B cell (primary cell): ENCODE data around the gene WDR48. TPM values are rescaled to one million over a fixed set of nuclear protein-coding genes. Genes with fewer than 3 reads are reported as not detected.

Experiments
- ATAC-seq: fragments of 200-7000 bp; cut with Tn5 transposase; one replicate; pipeline ENCODE4 v1.10.0; 2021; ENCODE audit warnings: low read depth, mild to moderate bottlenecking, moderate number of reproducible peaks, moderate library complexity
- CTCF ChIA-PET: fragments of 350-600 bp; sonication (Branson Sonifier 250); formaldehyde crosslinking; loops from one replicate; lab custom pipeline; 2021; ENCODE audit warnings: antibody characterized with exemption, inconsistent platforms; lab: Charles Lee
- POLR2A ChIA-PET: fragments of 350-600 bp; sonication (Branson Sonifier 250); formaldehyde crosslinking; loops from one replicate; lab custom pipeline; 2021; ENCODE audit warnings: antibody characterized with exemption; lab: Charles Lee
- DNase-seq: peaks from one replicate; pipeline ENCODE4 v3.0.0; 2013
- H2AFZ ChIP-seq: 2 replicates; pipeline ENCODE4 v1.6.1; 2012; ENCODE audit warnings: mild to moderate bottlenecking, low read depth, low read length; ENCODE audit not compliant: insufficient read depth, poor library complexity, severe bottlenecking
- H3K27ac ChIP-seq, 2 donors: 1 replicate in 1 of 2; 2 replicates in 1 of 2; pipeline ENCODE4 v1.5.1; 2012 to 2013; ENCODE audit warnings: low read length in 2 of 2, mild to moderate bottlenecking in 2 of 2, moderate library complexity in 1 of 2
- H3K27me3 ChIP-seq, 4 experiments: fragments of 200-600 bp in 1 of 4; sonication (generic) in 1 of 4; replicated peaks in 1 of 4; 1 replicate in 2 of 4; 2 replicates in 2 of 4; pipeline versions ENCODE4 v1.6.1 to v1.7.0; 2013 to 2016; ENCODE audit warnings: low read length in 3 of 4, mild to moderate bottlenecking in 2 of 4, mixed read lengths in 1 of 4, moderate library complexity in 1 of 4; ENCODE audit not compliant: insufficient read depth in 4 of 4, control insufficient read depth in 3 of 4; ENCODE audit errors: control extremely low read depth in 1 of 4
- H3K36me3 ChIP-seq, 2 experiments: replicated peaks in 1 of 2; 1 replicate in 1 of 2; 2 replicates in 1 of 2; pipeline versions ENCODE4 v1.6.1 to v1.7.1; 2013; ENCODE audit warnings: low read length in 1 of 2; ENCODE audit not compliant: insufficient read depth in 2 of 2, control insufficient read depth in 1 of 2; ENCODE audit errors: control extremely low read depth in 1 of 2, extremely low read depth in 1 of 2
- H3K4me1 ChIP-seq, 2 donors: fragments of 200-600 bp in 1 of 2; sonication (generic) in 1 of 2; 1 replicate in 1 of 2; 2 replicates in 1 of 2; pipeline versions ENCODE4 v1.5.1 to v1.6.1; 2013 to 2017; ENCODE audit warnings: low read length in 2 of 2; ENCODE audit not compliant: control insufficient read depth in 2 of 2, insufficient read depth in 2 of 2
- H3K4me2 ChIP-seq: replicated peaks from 2 replicates; pipeline ENCODE3; 2012; ENCODE audit warnings: mild to moderate bottlenecking, low read depth, low read length; ENCODE audit not compliant: poor library complexity, severe bottlenecking
- H3K4me3 ChIP-seq, 5 experiments: fragments of 200-600 bp in 1 of 5; sonication (generic) in 1 of 5; 1 replicate in 3 of 5; 2 replicates in 2 of 5; pipeline versions ENCODE4 v1.5.1 to v1.7.0; 2011 to 2016; ENCODE audit warnings: low read length in 4 of 5, mild to moderate bottlenecking in 4 of 5, low read depth in 2 of 5, control low read depth in 1 of 5, moderate library complexity in 1 of 5; ENCODE audit not compliant: insufficient read depth in 1 of 5; ENCODE audit errors: control extremely low read depth in 1 of 5, extremely low read depth in 1 of 5
- H3K79me2 ChIP-seq: fragments of 200-600 bp; sonication (generic); one replicate; pipeline ENCODE4 v1.6.0; 2016; ENCODE audit warnings: low read length; ENCODE audit not compliant: control insufficient read depth, insufficient read depth
- H3K9ac ChIP-seq: fragments of 200-600 bp; sonication (generic); 2 replicates; pipeline ENCODE4 v1.6.1; 2017; ENCODE audit warnings: mild to moderate bottlenecking, low read length, moderate library complexity
- H3K9me3 ChIP-seq, 3 donors: one replicate each; pipeline versions ENCODE4 v1.6.1 to v1.7.1; 2013; ENCODE audit warnings: low read length in 2 of 3; ENCODE audit not compliant: control insufficient read depth in 2 of 3, insufficient read depth in 1 of 3; ENCODE audit errors: control extremely low read depth in 1 of 3
- H4K20me1 ChIP-seq: 2 replicates; pipeline ENCODE4 v1.6.0; 2012; ENCODE audit warnings: mild to moderate bottlenecking, low read length; ENCODE audit not compliant: insufficient read depth, control insufficient read depth, poor library complexity, severe bottlenecking
- H3K27ac Mint-ChIP-seq: one replicate; pipeline ENCODE4 v1.8.0; 2021; ENCODE audit warnings: mixed read lengths
- H3K27me3 Mint-ChIP-seq: one replicate; pipeline ENCODE4 v1.8.0; 2021; ENCODE audit warnings: mixed read lengths
- H3K4me1 Mint-ChIP-seq: one replicate; pipeline ENCODE4 v1.8.0; 2021; ENCODE audit warnings: mixed read lengths
- H3K4me3 Mint-ChIP-seq: one replicate; pipeline ENCODE4 v1.8.0; 2021; ENCODE audit warnings: mixed read lengths
- H3K9me3 Mint-ChIP-seq: one replicate; pipeline ENCODE4 v1.8.0; 2022; ENCODE audit warnings: mixed read lengths; ENCODE audit not compliant: insufficient read depth
- EZH2 ChIP-seq: IDR thresholded peaks from 2 replicates; pipeline ENCODE4 v1.6.1; 2012; ENCODE audit warnings: borderline replicate concordance, low read depth, mild to moderate bottlenecking, moderate library complexity, low read length; ENCODE audit not compliant: insufficient read depth, poor library complexity, severe bottlenecking
- WGBS: methylation state at CpG from one replicate; pipeline ENCODE4 v1.1.5; 2013; ENCODE audit warnings: missing lambda C conversion rate; ENCODE audit not compliant: insufficient coverage; 5-methylcytosine and 5-hydroxymethylcytosine counted together
- intact Hi-C: fragments of 100-400 bp; cut with micrococcal nuclease; formaldehyde crosslinking; loops from one replicate; pipeline ENCODE4 v1.10.0; 2022
- polyA plus RNA-seq: library from polyadenylated mRNA; depleted of rRNA; stranded (reverse); fragments of >200 nt; gene quantifications from 2 replicates; pipeline ENCODE4 v1.2.3, GENCODE V29; 2012
- total RNA-seq, 2 donors: library from RNA; stranded (reverse); fragments of 120-200 nt in 1 of 2; gene quantifications; 1 replicate in 1 of 2; 2 replicates in 1 of 2; pipeline versions ENCODE4 v1.2.3 to v1.2.4, GENCODE V29; 2013 to 2022
- TF ChIP-seq, protein P1 (sequence below): fragments of 200-600 bp; IDR thresholded peaks from one replicate; pipeline ENCODE4 v1.8.0; 2022; ENCODE audit warnings: antibody characterized with exemption, mild to moderate bottlenecking

WDR48 gene
- total and polyA plus RNA-seq, 2 donors (not counting 1 experiment from before 2014, with no cell fraction given): 20.8 to 68.6 TPM

DNA sequence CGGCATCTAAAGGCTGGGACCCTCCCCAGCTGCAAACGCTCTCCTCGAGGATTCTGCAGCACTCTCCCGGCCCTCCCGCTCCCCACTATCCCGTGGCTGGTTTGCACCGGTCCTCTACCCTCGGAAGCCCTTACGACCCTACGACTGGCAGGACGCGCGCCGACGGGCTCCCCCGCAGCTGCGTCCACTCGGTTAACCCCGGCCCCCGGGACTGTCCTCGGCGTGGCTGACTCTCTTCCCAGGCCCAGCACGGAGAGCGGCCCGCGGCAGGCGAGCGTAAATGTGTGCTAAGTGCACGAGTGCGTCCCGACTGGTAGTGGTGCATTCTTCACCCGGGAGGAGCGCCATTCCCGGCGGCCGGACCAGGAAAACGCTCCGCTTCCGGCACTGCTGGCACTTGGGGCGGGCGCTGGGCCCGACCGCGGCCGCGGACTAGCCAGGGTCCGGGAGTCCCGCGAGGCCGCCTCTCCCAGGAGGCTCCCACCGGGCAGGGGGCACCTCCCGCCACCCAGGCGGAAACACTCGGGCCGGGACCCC, 55.1 kb downstream of the WDR48 start:
- H4K20me1 ChIP-seq: peaks cover 19% of the 10 kb centered on the region
- no peaks in the 10 kb centered on the region for H3K9me3 ChIP-seq
- ATAC-seq: no peak
- no peaks in the 10 kb centered on the region for H3K27me3 ChIP-seq
- Mint-ChIP-seq H3K9me3 (no peaks in the 10 kb centered on the region), H3K4me1 (peaks cover 69% of the 10 kb centered on the region), H3K27ac (peak overlapping the region; percentile 80), H3K27me3 (no peaks in the 10 kb centered on the region), H3K4me3 (peak overlapping the region; percentile 88)
- intact Hi-C loops: loop anchor here (1.0 to 10.0 kb wide), 3 partner anchors 56 to 972 kb away; partner anchors contain the start of genes ACAA1, MYD88, SCN11A and SLC25A38
- H3K27ac ChIP-seq: peak overlapping the region in 1 of 2 donors; percentile 88
- POLR2A ChIA-PET: interaction anchor here (1.0 to 2.2 kb wide), 3 partner anchors 11 to 181 kb away, joined by 3 to 8 read pairs (median 3); no protein-coding TSS in a partner anchor
- TF ChIP-seq, protein P1, sequence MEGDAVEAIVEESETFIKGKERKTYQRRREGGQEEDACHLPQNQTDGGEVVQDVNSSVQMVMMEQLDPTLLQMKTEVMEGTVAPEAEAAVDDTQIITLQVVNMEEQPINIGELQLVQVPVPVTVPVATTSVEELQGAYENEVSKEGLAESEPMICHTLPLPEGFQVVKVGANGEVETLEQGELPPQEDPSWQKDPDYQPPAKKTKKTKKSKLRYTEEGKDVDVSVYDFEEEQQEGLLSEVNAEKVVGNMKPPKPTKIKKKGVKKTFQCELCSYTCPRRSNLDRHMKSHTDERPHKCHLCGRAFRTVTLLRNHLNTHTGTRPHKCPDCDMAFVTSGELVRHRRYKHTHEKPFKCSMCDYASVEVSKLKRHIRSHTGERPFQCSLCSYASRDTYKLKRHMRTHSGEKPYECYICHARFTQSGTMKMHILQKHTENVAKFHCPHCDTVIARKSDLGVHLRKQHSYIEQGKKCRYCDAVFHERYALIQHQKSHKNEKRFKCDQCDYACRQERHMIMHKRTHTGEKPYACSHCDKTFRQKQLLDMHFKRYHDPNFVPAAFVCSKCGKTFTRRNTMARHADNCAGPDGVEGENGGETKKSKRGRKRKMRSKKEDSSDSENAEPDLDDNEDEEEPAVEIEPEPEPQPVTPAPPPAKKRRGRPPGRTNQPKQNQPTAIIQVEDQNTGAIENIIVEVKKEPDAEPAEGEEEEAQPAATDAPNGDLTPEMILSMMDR: no peak
- no peak for TF ChIP-seq EZH2
- WGBS: under 1% methylated on average over 55 of the region's 55 CpGs
- peak overlapping the region; percentile 92 for H3K4me2 ChIP-seq
- peaks cover 41 to 54% of the 10 kb centered on the region in 2 donors for H3K4me1 ChIP-seq
- H3K36me3 ChIP-seq: peaks cover 0 to 31% of the 10 kb centered on the region in 2 experiments
- H3K9ac ChIP-seq: peak overlapping the region; percentile 97
- peak overlapping the region; percentile 96 for H2AFZ ChIP-seq
- CTCF ChIA-PET: interaction anchor here (1.1 to 5.0 kb wide), 8 partner anchors 9 to 181 kb away, joined by 3 to 44 read pairs (median 18); no protein-coding TSS in a partner anchor
- DNase-seq: no peak
- H3K79me2 ChIP-seq: peaks cover 43% of the 10 kb centered on the region
- peak overlapping the region; percentile 4 to 99 (median 96) for H3K4me3 ChIP-seq
